Muscle layer of duodenum (tissue), 2 donors: ENCODE results near the gene PITPNM3.

Experiments used
- H3K27ac ChIP-seq: one replicate; pipeline ENCODE4 v1.7.0; 2013; ENCODE audit warnings: mild to moderate bottlenecking, low read length
- H3K27me3 ChIP-seq: one replicate; pipeline ENCODE4 v1.7.0; 2013; ENCODE audit warnings: low read depth, mild to moderate bottlenecking, control low read depth, low read length
- H3K36me3 ChIP-seq, 2 donors: one replicate each; pipeline ENCODE4 v1.7.0; 2013; ENCODE audit warnings: low read length in 2 of 2, control low read depth in 1 of 2, mild to moderate bottlenecking in 1 of 2; ENCODE audit not compliant: insufficient read depth in 2 of 2, control insufficient read depth in 1 of 2
- H3K4me1 ChIP-seq, 2 donors: one replicate each; pipeline ENCODE4 v1.7.0; 2013; ENCODE audit warnings: low read length in 2 of 2, mild to moderate bottlenecking in 2 of 2, control low read depth in 1 of 2, moderate library complexity in 1 of 2; ENCODE audit not compliant: insufficient read depth in 2 of 2, control insufficient read depth in 1 of 2
- H3K4me3 ChIP-seq, 2 donors: one replicate each; pipeline ENCODE4 v1.7.0; 2013; ENCODE audit warnings: low read length in 2 of 2, low read depth in 1 of 2, mild to moderate bottlenecking in 1 of 2
- H3K9me3 ChIP-seq, 2 donors: one replicate each; pipeline ENCODE4 v1.7.0; 2013; ENCODE audit warnings: low read length in 2 of 2, control low read depth in 1 of 2, mild to moderate bottlenecking in 1 of 2; ENCODE audit not compliant: control insufficient read depth in 1 of 2
- donor health status: healthy.

PITPNM3 gene

GRCh38 chr17:6456914-6457687, 99.3 kb downstream of the PITPNM3 start:
- no peaks in the 10 kb centered on the region for H3K4me1 ChIP-seq
- H3K27ac ChIP-seq: no peak overlapping the region

GRCh38 chr17:6456321-6456720, 100.0 kb downstream of the PITPNM3 start:
- no peaks in the 10 kb centered on the region for H3K4me1 ChIP-seq
- no peaks in the 10 kb centered on the region for H3K27me3 ChIP-seq
- no peaks in the 10 kb centered on the region for H3K36me3 ChIP-seq
- H3K4me3 ChIP-seq: no peak overlapping the region
- H3K9me3 ChIP-seq: no peaks in the 10 kb centered on the region
- no peak overlapping the region for H3K27ac ChIP-seq

More at GRCh38 chr17:6456914-6457687, 99.3 kb downstream of the PITPNM3 start:
- Histone ChIP-seq H3K4me3 (no peak overlapping the region), H3K36me3 (no peaks in the 10 kb centered on the region), H3K27me3 (no peaks in the 10 kb centered on the region), H3K9me3 (no peaks in the 10 kb centered on the region)

GRCh38 chr17:6455321-6455705, 101.0 kb downstream of the PITPNM3 start:
- H3K4me3 ChIP-seq: no peak overlapping the region
- H3K9me3 ChIP-seq: no peaks in the 10 kb centered on the region
- no peak overlapping the region for H3K27ac ChIP-seq
- H3K4me1 ChIP-seq: no peaks in the 10 kb centered on the region
- H3K27me3 ChIP-seq: no peaks in the 10 kb centered on the region
- no peaks in the 10 kb centered on the region for H3K36me3 ChIP-seq

- H3K9me3 ChIP-seq: no peaks in the 10 kb centered on the region
- H3K27me3 ChIP-seq: no peaks in the 10 kb centered on the region
- H3K36me3 ChIP-seq: no peaks in the 10 kb centered on the region
- H3K27ac ChIP-seq: no peak overlapping the region
- H3K4me3 ChIP-seq: no peak overlapping the region
- H3K4me1 ChIP-seq: no peaks in the 10 kb centered on the region
Observed at GRCh38 chr17:6454495-6455320, 101.6 kb downstream of the PITPNM3 start.

GRCh38 chr17:6453279-6454024, 102.9 kb downstream of the PITPNM3 start:
- no peak overlapping the region for H3K27ac ChIP-seq
- no peak overlapping the region for H3K4me3 ChIP-seq
- no peaks in the 10 kb centered on the region for H3K36me3 ChIP-seq
- H3K4me1 ChIP-seq: no peaks in the 10 kb centered on the region
- H3K9me3 ChIP-seq: no peaks in the 10 kb centered on the region
- no peaks in the 10 kb centered on the region for H3K27me3 ChIP-seq

GRCh38 chr17:6452471-6453266, 103.7 kb downstream of the PITPNM3 start:
- Histone ChIP-seq H3K27me3 (no peaks in the 10 kb centered on the region), H3K9me3 (no peaks in the 10 kb centered on the region), H3K4me3 (no peak overlapping the region), H3K36me3 (no peaks in the 10 kb centered on the region), H3K27ac (no peak overlapping the region), H3K4me1 (no peaks in the 10 kb centered on the region)

GRCh38 chr17:6450926-6451832, 105.2 kb downstream of the PITPNM3 start:
- Histone ChIP-seq H3K27me3 (no peaks in the 10 kb centered on the region), H3K4me3 (no peak overlapping the region), H3K27ac (no peak overlapping the region), H3K36me3 (no peaks in the 10 kb centered on the region), H3K9me3 (no peaks in the 10 kb centered on the region), H3K4me1 (no peaks in the 10 kb centered on the region)

- no peak overlapping the region for H3K27ac ChIP-seq
- peaks cover 0 to 7% of the 10 kb centered on the region in 2 donors for H3K4me1 ChIP-seq
- H3K36me3 ChIP-seq: no peaks in the 10 kb centered on the region
- H3K4me3 ChIP-seq: no peak overlapping the region
- no peaks in the 10 kb centered on the region for H3K9me3 ChIP-seq
- H3K27me3 ChIP-seq: no peaks in the 10 kb centered on the region
Observed at GRCh38 chr17:6449307-6449706, 107.0 kb downstream of the PITPNM3 start.

GRCh38 chr17:6448473-6448872, 107.9 kb downstream of the PITPNM3 start:
- H3K4me1 ChIP-seq: peaks cover 0 to 12% of the 10 kb centered on the region in 2 donors
- no peak overlapping the region for H3K27ac ChIP-seq
- H3K4me3 ChIP-seq: no peak overlapping the region
- no peaks in the 10 kb centered on the region for H3K27me3 ChIP-seq
- no peaks in the 10 kb centered on the region for H3K36me3 ChIP-seq
- no peaks in the 10 kb centered on the region for H3K9me3 ChIP-seq

GRCh38 chr17:6446516-6447100, 109.7 kb downstream of the PITPNM3 start:
- peaks cover 0 to 15% of the 10 kb centered on the region in 2 donors for H3K4me1 ChIP-seq
- no peaks in the 10 kb centered on the region for H3K36me3 ChIP-seq
- H3K9me3 ChIP-seq: no peaks in the 10 kb centered on the region
- H3K27ac ChIP-seq: no peak overlapping the region
- H3K4me3 ChIP-seq: no peak overlapping the region
- H3K27me3 ChIP-seq: no peaks in the 10 kb centered on the region
